NOMO-1 treated with DMSO at 0.1 percent for 48 hours (cell line): Measurements from ENCODE around the gene SH2D1B.
A peak's percentile ranks its signal among the peaks of the same experiment; 100 is the strongest.

Experiments
- DNase-seq: peaks from one replicate; lab custom pipeline; 2025; ENCODE audit not compliant: unreplicated experiment; lab: John Stamatoyannopoulos, UW

The SH2D1B gene

DNA sequence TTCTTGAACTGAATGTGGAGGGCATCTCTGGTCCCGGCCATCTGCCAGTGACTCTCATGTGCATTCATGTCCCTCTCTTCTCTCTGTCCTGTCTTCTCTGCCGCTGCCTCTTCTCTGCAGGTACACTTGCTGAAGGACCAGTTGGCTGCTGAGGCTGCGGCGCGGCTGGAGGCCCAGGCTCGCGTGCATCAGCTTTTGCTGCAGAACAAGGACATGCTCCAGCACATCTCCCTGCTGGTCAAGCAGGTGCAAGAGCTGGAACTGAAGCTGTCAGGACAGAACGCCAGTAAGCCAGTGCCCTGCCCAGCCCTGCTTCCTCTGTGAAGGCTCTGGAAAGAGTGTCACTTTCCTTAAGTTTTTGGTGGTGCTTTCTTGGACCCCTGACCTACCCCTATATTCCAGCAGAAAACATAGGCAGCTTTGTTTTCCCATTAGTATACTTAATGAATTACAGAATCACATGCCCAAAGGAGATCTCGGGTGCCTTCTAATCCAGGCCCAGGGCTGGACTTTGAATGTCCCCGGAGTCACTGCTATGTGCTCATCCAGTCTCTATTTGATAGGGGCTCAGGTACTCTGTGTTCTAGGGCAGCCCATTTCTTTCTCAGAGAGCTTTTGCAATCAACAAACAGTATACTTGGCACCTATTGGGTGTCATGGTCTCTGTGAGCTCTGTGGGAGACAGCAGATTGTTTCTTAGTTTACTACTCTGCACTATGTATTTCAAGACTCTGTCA is 46.5 kb downstream of the SH2D1B start:
- DNase-seq: no peak

- DNase-seq: no peak
Measured at GRCh38 chr1:162364498-162364897, 47.4 kb downstream of the SH2D1B start.

- no peak for DNase-seq
Measured at GRCh38 chr1:162363823-162364222, 48.1 kb downstream of the SH2D1B start.

GRCh38 chr1:162361349-162361748 is 50.6 kb downstream of the SH2D1B start:
- no peak for DNase-seq

DNA sequence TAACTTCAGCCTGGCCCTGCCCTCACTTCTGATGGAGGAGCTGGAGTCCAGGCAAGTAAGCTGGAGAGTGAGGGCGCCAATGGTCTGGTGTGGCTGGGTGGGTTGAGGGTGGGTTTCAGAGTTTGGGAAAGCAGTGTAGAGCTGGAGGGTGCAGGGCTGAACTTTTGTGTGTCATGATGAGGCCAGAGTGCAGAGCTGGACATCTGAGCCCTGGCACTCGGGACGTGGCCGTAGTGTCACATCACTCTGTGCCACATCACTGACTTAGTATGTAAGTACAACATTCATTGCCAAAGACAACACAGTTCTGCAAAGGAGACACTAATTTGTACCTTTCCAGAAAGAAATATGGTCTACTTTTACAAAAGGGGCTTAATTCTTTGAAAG is 51.1 kb downstream of the SH2D1B start:
- no peak for DNase-seq

- DNase-seq: no peak
Measured at GRCh38 chr1:162360237-162360873, 51.6 kb downstream of the SH2D1B start.

GRCh38 chr1:162359523-162360236 is 52.3 kb downstream of the SH2D1B start:
- no peak for DNase-seq

- DNase-seq: no peak
Measured at GRCh38 chr1:162358928-162359327, 53.0 kb downstream of the SH2D1B start.

DNA sequence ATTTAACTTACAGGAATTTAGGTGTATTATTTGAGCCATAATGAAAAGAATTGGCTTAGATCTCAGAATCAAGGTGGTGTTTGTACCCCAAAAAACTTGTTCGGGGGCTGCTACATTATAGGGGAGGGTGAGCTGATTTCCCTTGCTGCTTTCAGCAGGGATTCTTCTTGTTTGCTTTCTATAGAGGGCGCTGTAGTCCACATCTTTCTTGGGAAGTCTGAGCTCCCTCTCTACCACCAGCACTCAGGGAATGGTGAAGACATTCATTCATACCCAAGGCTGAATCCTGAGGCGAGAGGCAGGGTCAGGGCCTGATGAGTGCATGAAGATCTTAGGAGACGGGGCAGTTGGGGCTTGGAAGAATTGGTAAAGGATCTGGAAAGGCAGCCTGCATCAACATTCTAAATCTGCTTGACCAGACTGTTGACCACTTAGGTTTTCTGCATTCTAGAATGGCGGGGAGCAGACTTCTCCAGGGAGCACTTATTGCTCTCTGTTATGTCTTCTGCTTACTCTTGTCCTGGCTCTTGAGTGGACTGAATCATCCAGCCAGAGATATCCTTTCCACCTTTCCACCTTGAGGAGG is 54.2 kb downstream of the SH2D1B start:
- DNase-seq: peak; percentile 28

GRCh38 chr1:162353702-162354101 is 58.2 kb downstream of the SH2D1B start:
- DNase-seq: peak; percentile 10

DNA sequence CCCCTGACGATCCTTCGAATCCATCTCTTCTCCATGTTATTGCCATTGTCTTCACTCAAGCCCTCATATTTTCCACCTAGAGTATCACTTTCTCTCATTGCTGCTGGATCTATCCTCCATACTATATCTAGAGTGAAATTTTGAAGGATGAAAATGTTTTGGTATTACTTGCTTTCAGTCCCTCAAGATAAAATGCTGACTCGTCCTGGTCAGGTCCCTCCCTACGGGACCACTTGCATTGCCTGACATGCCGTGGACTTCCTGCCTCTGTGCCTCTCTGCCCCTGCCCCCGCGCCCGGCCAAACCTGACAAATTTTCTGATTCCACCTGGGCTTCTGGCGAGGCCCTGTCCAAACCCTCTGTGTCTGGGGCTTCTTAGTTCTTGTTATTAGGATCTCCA is 58.9 kb downstream of the SH2D1B start:
- DNase-seq: no peak

DNA sequence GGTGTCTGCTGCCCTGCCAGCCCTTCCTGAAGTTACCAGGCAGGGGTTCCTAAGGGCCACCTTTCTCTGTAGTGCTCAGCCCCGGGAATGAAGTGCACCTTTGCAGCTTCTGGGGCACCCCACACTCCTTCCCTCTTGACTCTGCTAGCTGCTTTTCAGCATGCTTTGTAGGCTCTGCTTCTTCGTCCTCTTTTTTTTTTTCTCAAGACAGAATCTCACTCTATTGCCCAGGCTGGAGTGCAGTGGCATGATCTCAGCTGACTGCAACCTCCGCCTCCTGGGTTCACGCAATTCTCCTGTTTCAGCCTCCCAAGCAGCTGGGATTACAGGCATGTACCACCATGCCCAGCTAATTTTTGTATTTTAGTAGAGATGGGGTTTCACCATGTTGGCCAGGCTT is 60.1 kb downstream of the SH2D1B start:
- DNase-seq: peak; percentile 47

DNA sequence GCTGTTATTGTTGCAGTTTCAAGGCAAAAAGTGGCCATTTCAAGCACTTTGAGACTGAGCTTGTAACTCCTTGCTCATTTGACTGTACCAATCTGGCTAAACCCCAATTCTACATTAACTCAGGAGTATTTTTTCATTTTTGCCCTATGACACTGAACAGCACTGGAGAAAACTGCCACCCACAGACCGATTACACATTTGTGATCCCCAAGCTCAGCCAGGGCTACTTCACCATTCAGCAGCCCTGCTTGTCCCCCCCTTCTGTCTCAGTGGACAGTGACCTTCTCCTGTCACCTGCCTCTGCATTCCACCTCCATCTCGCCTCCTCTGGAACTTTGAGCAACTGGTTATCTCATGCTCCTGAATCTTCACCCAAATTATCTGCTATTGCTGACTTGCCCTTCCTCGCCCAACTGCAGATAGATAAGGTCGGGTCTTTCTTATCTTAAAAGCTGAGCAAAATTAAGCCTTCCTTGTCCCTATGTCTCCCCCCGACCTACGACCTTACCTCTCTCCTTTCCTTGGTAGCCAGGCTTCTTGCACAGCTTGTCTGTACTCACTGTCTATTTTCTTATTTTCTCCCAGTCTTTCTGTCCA is 60.6 kb downstream of the SH2D1B start:
- no peak for DNase-seq

DNA sequence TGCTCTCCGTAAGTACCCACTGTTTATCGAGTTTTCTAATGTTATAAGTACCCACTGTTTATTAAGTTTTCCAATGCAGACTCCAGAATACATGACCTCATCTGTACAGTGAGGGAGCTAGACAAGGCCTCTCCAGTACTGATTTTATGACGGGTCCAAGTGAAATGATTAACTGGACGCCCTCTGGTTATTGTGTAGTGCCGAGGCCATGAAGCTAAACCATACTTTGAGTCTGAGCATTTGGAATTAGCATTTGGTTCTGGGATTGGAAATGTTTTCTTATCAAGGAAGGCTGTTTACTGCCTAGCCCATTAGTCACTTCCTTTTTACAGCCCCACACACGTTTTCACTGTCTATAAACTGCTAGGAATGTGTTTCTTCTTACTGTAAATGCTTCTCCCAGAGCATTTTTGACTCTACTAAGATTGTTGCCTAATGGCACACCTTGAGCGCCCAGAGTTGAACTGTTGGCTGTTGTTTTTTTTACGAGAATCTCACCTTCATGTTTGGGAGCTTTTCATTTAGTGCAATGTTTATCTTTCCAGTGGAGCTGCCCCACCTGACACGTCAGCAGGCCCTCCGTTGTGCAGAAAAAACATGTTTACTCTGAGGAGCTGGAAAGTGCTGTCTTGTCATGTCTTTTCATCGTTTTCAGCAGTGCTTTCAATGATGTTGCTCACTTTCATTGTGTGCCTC is 62.2 kb downstream of the SH2D1B start:
- DNase-seq: no peak

DNA sequence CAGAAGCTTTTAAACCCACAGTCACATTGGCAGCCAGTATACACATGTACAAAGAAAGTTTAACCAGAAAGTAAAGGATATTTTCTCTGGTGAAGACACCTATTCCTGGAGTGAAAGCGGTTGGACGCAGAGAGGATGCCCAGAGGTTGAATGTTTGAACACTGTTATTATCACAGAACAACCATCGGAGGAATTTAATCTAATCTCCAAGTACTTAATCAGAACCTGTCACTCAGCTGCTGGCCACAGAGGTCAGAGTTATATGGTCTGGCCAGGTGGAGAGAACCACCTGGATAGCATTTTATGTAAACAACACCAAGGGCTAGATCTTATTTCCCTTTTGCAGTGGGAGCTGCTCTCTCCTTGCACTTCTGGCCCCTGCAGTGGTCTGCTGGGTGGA is 64.7 kb downstream of the SH2D1B start:
- no peak for DNase-seq
